K562 (cell line): ENCODE results near the gene TMCC1. TPM values are rescaled to one million over a fixed set of nuclear protein-coding genes. Genes with fewer than 3 reads are reported as not detected.

Experiments
- CBFB ChIP-seq: sonication (generic); formaldehyde crosslinking; IDR thresholded peaks from 2 replicates; pipeline ENCODE4 v1.4.0; 2020; ENCODE audit warnings: mild to moderate bottlenecking, missing genetic modification reagents
- CBX5 ChIP-seq: IDR thresholded peaks from 2 replicates; pipeline ENCODE4 v1.6.1; 2014; ENCODE audit warnings: low read depth, borderline replicate concordance
- CCNT2 ChIP-seq: IDR thresholded peaks from 2 replicates; pipeline ENCODE4 v1.6.1; 2011; ENCODE audit warnings: borderline replicate concordance, low read depth, mild to moderate bottlenecking, moderate library complexity, mixed read lengths, low read length; ENCODE audit not compliant: insufficient read length; ENCODE audit errors: extremely low read depth
- FOXJ3 ChIP-seq: sonication (generic); formaldehyde crosslinking; IDR thresholded peaks from 2 replicates; pipeline ENCODE4 v1.4.0; 2020; ENCODE audit warnings: mild to moderate bottlenecking, missing genetic modification reagents
- GATAD2B ChIP-seq: fragments of 450-650 bp; IDR thresholded peaks from 2 replicates; pipeline ENCODE4 v1.6.1; 2017; ENCODE audit warnings: mild to moderate bottlenecking, borderline replicate concordance
- HMGN3 ChIP-seq: IDR thresholded peaks from 2 replicates; pipeline ENCODE4 v1.6.1; 2011; ENCODE audit warnings: borderline replicate concordance, low read depth, mild to moderate bottlenecking, mixed read lengths, low read length; ENCODE audit not compliant: insufficient read length; ENCODE audit errors: extremely low read depth
- KHSRP ChIP-seq: fragments of 450-650 bp; IDR thresholded peaks from 2 replicates; pipeline ENCODE4 v1.6.1; 2017
- MCM7 ChIP-seq, 2 experiments: fragments of 450-650 bp; IDR thresholded peaks; 2 replicates each; pipeline ENCODE4 v1.6.1; 2016 to 2018
- RBM22 ChIP-seq: fragments of 200-400 bp; formaldehyde crosslinking; IDR thresholded peaks from 2 replicates; pipeline ENCODE4 v1.6.1; 2018; ENCODE audit warnings: low read length, low read depth; ENCODE audit not compliant: poor library complexity, severe bottlenecking
- SMAD1 ChIP-seq: fragments of 150-350 bp; IDR thresholded peaks from 2 replicates; pipeline ENCODE4 v1.6.1; 2014; ENCODE audit warnings: low read length, low read depth; ENCODE audit not compliant: partially characterized antibody
- SRF ChIP-seq, 2 experiments: fragments of 250-450, 450-650 bp in 1 of 2; sonication (Bioruptor Pico) in 1 of 2; sonication (generic) in 1 of 2; formaldehyde crosslinking; IDR thresholded peaks; 2 replicates each; pipeline versions ENCODE4 v1.5.0 to v1.5.1; 2020 to 2022; ENCODE audit warnings: mild to moderate bottlenecking in 1 of 2, missing genetic modification reagents in 1 of 2
- STAT5B ChIP-seq: fragments of 250-450 bp; sonication (Bioruptor Pico); IDR thresholded peaks from 2 replicates; pipeline ENCODE4 v1.8.0; 2021; ENCODE audit warnings: mild to moderate bottlenecking, inconsistent platforms
- TEAD4 ChIP-seq, 2 experiments: sonication (generic) in 1 of 2; formaldehyde crosslinking in 1 of 2; IDR thresholded peaks; 2 replicates each; pipeline versions ENCODE4 v1.6.1 to v1.8.0; 2012 to 2022; ENCODE audit warnings: borderline replicate concordance in 1 of 2, inconsistent platforms in 1 of 2, low read length in 1 of 2, mild to moderate bottlenecking in 1 of 2, missing genetic modification reagents in 1 of 2
- U2AF2 ChIP-seq: fragments of 200-400 bp; formaldehyde crosslinking; optimal IDR thresholded peaks from 2 replicates; pipeline ENCODE3; 2017; ENCODE audit warnings: low read depth, mild to moderate bottlenecking, low read length
- ZBTB7A ChIP-seq: IDR thresholded peaks from 2 replicates; pipeline ENCODE4 v1.6.1; 2011; ENCODE audit warnings: low read depth, mild to moderate bottlenecking, low read length, moderate library complexity, borderline replicate concordance; ENCODE audit not compliant: control insufficient read depth
- ZKSCAN8 ChIP-seq: fragments of 200-800 bp; sonication (Bioruptor generic); IDR thresholded peaks from 2 replicates; pipeline ENCODE4 v1.6.1; 2016; ENCODE audit warnings: missing genetic modification characterization, missing compliant biosample characterization
- ZNF695 ChIP-seq: fragments of 450-650 bp; formaldehyde crosslinking; IDR thresholded peaks from 2 replicates; pipeline ENCODE4 v1.4.0; 2020; ENCODE audit warnings: mild to moderate bottlenecking, moderate library complexity
- polyA plus RNA-seq, 8 experiments: library from polyadenylated mRNA; depleted of rRNA in 4 of 8; stranded (reverse) in 5 of 8; unstranded in 3 of 8; fragments of >200 nt; fragmentation: Nextera tagmentation in 2 of 8; fragmentation: Illumina TruSeq in 1 of 8; extraction: Ambion mirVana in 2 of 8; extraction: Trizol in 1 of 8; gene quantifications; 2 replicates each; pipeline versions ENCODE4 v1.2.1 to v1.2.3, GENCODE V29; 2011 to 2014; ENCODE audit warnings: inconsistent platforms in 1 of 8, missing spikeins in 1 of 8
- total RNA-seq, 7 experiments: library from RNA; depleted of rRNA in 6 of 7; stranded (reverse); fragments of >200 nt in 6 of 7; fragmentation: Illumina TruSeq in 2 of 7; extraction: Trizol in 2 of 7; gene quantifications; 2 replicates each; pipeline versions ENCODE4 v1.2.1 to v1.2.3, GENCODE V29; 2011 to 2021; ENCODE audit warnings: low replicate concordance in 1 of 7
- TF ChIP-seq, protein P1 (sequence below), 2 experiments: fragments of 450-650 bp in 1 of 2; IDR thresholded peaks; 2 replicates each; pipeline ENCODE4 v1.6.1; 2011 to 2017; ENCODE audit warnings: low read depth in 2 of 2, antibody characterized with exemption in 1 of 2, borderline replicate concordance in 1 of 2, low read length in 1 of 2, mild to moderate bottlenecking in 1 of 2, mixed read lengths in 1 of 2; ENCODE audit not compliant: control insufficient read depth in 1 of 2
- TF ChIP-seq, protein P2 (sequence below): sonication (generic); formaldehyde crosslinking; IDR thresholded peaks from 2 replicates; pipeline ENCODE4 v1.8.1; 2022; ENCODE audit warnings: missing genetic modification reagents

Gene TMCC1
- total and polyA plus RNA-seq, 9 of the 15 experiments (the other 6 are each of a cell fraction or from before 2014, with no cell fraction given): 0.89 to 8.7 (median 4.0) TPM

DNA sequence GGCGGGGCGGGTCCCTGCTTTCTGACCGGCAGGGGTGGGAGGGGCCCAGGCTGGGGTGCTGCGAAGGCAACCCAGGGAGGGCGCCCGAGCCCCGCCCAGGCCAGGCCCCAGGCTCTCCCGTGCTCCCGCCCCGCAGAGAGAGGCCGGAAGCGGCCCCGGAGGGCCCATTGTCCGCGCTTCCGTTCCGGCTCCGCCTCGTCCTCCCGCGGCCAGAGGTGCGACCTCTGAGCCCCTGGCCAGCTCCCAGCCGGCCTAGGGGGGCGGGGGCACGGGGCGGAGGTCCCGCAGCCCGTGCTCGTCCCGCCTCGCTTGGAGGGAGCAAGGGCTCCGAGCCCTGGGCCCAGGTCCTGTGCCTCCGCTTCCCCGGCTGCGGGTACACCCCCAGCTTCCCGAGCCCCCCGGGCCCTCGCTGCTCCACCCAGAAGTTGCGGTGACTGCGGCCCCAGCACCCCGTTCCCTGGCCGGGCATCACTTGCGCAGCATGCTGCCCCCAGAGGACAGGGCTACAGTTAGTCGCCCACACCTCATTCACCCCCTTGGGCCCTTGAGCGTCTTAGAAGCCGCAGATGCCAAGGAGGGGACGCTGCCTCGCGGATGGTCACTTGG lies 266.7 kb downstream of the TMCC1 start (continued):
- TF ChIP-seq SMAD1 (no peak), FOXJ3 (CRISPR knock-in tag) (no peak), ZNF695 (CRISPR knock-in tag) (no peak), GATAD2B (no peak), SRF (CRISPR knock-in tag; IDR thresholded peaks at IDR 0.05) (peak in 1 of 2 experiments; percentile 61; a peak in 1 of 4 replicates), MCM7 (IDR thresholded peaks at IDR 0.05) (no peak), ZBTB7A (peak; percentile 72; the same call in 1 of the 2 replicates), CBFB (no peak), U2AF2 (no peak), CCNT2 (peak; percentile 26), KHSRP (no peak), HMGN3 (peak; percentile 65), ZKSCAN8 (CRISPR knock-in tag) (no peak), CBX5 (no peak), STAT5B (CRISPR knock-in tag) (no peak), TEAD4 (IDR thresholded peaks at IDR 0.05; ENCODE audit: low read length) (no peak), TEAD4 (CRISPR knock-in tag; IDR thresholded peaks at IDR 0.05; ENCODE audit: borderline replicate concordance) (no peak), RBM22 (no peak)
- TF ChIP-seq, protein P1, sequence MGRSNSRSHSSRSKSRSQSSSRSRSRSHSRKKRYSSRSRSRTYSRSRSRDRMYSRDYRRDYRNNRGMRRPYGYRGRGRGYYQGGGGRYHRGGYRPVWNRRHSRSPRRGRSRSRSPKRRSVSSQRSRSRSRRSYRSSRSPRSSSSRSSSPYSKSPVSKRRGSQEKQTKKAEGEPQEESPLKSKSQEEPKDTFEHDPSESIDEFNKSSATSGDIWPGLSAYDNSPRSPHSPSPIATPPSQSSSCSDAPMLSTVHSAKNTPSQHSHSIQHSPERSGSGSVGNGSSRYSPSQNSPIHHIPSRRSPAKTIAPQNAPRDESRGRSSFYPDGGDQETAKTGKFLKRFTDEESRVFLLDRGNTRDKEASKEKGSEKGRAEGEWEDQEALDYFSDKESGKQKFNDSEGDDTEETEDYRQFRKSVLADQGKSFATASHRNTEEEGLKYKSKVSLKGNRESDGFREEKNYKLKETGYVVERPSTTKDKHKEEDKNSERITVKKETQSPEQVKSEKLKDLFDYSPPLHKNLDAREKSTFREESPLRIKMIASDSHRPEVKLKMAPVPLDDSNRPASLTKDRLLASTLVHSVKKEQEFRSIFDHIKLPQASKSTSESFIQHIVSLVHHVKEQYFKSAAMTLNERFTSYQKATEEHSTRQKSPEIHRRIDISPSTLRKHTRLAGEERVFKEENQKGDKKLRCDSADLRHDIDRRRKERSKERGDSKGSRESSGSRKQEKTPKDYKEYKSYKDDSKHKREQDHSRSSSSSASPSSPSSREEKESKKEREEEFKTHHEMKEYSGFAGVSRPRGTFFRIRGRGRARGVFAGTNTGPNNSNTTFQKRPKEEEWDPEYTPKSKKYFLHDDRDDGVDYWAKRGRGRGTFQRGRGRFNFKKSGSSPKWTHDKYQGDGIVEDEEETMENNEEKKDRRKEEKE (IDR thresholded peaks at IDR 0.05; ENCODE audit: borderline replicate concordance in 1 of 2, control insufficient read depth in 1 of 2, low read depth in 2 of 2, low read length in 1 of 2): no peak
- TF ChIP-seq, protein P2, sequence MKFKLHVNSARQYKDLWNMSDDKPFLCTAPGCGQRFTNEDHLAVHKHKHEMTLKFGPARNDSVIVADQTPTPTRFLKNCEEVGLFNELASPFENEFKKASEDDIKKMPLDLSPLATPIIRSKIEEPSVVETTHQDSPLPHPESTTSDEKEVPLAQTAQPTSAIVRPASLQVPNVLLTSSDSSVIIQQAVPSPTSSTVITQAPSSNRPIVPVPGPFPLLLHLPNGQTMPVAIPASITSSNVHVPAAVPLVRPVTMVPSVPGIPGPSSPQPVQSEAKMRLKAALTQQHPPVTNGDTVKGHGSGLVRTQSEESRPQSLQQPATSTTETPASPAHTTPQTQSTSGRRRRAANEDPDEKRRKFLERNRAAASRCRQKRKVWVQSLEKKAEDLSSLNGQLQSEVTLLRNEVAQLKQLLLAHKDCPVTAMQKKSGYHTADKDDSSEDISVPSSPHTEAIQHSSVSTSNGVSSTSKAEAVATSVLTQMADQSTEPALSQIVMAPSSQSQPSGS (CRISPR knock-in tag): no peak
